NB4 (cell line): Measurements from ENCODE around the gene SLC22A23.

Experiments used
- CTCF ChIP-seq: IDR thresholded peaks from one replicate; pipeline ENCODE4 v1.5.1; 2012; ENCODE audit warnings: low read depth, low read length
- MYC ChIP-seq: IDR thresholded peaks from 2 replicates; pipeline ENCODE4 v1.6.1; 2011; ENCODE audit warnings: low read depth, low read length
- POLR2A ChIP-seq: IDR thresholded peaks from 2 replicates; pipeline ENCODE4 v1.6.1; 2011; ENCODE audit warnings: mild to moderate bottlenecking; ENCODE audit not compliant: insufficient read length; ENCODE audit errors: extremely low read depth
- TF ChIP-seq, protein P1 (sequence below): IDR thresholded peaks from 2 replicates; pipeline ENCODE4 v1.6.1; 2011; ENCODE audit warnings: low read depth, low read length

DNA sequence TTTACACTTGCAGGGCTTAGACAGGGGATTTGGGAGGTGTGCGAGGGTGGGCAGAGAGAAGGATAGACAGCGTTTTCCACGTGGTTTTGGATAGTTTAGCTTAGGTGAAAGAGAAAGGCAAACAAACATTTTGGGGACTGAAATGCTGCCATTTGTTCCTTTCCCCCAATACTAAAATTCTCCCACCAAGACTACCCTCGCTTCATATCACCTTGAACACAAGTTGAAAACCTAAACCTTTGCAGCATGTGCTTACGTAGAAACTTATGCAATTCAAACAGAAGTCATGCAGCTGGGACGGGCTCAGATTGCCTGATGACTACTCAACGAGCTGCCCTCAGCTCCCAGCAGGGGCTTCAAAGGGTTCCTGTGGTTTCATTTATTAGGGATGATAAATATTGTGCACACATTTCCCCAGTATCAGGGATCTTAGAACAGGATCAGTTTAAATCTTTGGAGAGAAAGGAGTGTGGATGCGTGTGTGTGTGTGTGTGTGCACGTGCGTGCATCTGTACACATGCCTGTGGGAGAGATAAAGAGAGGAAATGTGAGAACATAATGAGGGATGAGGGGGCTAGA, 77.3 kb downstream of the SLC22A23 start:
- TF ChIP-seq POLR2A = no peak
- no peak for TF ChIP-seq CTCF
- TF ChIP-seq, protein P1, sequence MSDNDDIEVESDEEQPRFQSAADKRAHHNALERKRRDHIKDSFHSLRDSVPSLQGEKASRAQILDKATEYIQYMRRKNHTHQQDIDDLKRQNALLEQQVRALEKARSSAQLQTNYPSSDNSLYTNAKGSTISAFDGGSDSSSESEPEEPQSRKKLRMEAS = no peak
- TF ChIP-seq MYC = no peak
